NCI-H2081 treated with DMSO at 0.1 percent for 48 hours (cell line): Measurements from ENCODE around the gene PIK3R1.

Experiments used
- DNase-seq: peaks from one replicate; lab custom pipeline; 2025; lab: John Stamatoyannopoulos, UW

Gene PIK3R1

DNA sequence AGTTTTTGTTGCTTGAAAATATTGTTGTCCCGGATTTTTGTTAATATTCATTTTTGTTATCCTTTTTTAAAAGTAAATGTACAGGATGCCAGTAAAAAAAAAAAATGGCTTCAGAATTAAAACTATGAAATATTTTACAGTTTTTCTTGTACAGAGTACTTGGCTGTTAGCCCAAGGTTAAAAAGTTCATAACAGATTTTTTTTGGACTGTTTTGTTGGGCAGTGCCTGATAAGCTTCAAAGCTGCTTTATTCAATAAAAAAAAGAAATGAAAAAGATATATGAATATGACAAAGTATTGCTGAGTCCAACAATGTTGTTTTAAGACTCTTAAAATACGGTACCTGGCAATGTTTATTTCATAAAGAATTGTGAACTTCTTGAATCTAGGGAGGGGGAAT lies 82.9 kb downstream of the PIK3R1 start:
- DNase-seq = no peak

DNA sequence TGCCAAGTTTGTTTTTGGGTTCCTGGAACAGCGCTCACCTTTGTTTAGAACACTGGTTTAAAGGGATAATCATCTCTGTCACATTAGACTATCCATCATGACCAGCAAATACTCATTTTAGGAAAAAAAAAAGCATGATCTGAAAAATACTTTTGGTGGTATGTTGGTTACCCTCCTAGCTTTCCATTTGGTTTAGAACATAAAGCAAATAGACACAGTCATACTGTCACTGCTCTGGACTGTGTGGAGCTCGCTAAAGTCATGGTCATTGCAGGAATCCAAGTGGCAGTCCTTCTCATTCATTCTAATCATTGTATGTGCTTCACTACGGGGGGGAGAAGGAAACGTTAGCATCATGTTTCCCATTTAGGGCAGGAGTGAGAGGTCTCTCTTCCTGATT lies 83.5 kb downstream of the PIK3R1 start:
- no peak for DNase-seq

DNA sequence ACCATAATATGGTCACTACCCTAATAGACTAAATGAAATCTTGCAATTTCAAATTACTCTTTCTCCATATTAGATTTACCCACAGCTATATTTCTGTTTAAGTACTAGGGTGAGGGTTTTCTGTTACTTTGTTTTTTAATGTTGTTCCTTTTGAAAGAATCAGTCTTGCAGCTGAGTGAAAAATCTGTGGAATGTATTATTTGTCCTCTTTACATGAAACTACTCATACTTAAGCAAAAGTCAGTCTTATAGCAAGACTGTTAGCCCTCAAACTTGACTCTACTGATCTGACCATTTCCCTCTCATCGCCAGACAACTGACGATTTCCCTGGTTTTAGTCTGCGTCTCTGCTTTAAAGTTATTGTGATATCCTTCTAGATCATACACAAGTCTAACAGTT lies 84.0 kb downstream of the PIK3R1 start:
- no peak for DNase-seq

DNA sequence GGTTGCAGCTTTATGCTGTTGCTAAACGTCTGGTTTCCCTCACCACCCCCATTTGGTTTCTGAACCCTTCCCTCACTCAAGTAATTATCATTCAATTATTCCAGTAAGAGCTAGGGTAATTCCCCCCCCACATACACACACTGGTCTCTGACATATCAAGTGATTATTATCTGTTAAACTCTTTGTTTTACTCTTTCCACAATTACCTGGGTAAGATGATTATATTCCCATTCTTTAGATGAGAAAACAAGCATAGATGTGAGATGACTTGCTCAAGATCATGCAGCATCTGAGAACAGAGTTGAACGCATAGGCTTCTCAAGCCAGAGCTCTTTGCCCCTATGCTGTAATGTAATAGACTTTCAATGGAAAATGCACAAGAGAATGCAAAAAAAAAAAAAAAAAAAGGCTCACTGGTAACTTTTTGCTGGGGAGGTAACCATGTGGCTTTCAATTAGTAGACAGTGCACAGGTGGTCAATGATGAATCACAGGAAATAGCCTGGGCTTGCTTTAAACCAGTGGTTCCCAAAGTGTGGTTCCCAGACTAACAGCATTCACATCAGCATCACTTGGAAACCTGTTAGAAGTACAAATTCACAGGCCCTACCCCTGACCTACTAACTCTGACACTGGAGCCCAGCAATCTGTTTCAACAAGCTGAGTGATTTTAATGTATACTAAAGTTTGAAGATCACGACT lies 87.6 kb downstream of the PIK3R1 start:
- no peak for DNase-seq

DNA sequence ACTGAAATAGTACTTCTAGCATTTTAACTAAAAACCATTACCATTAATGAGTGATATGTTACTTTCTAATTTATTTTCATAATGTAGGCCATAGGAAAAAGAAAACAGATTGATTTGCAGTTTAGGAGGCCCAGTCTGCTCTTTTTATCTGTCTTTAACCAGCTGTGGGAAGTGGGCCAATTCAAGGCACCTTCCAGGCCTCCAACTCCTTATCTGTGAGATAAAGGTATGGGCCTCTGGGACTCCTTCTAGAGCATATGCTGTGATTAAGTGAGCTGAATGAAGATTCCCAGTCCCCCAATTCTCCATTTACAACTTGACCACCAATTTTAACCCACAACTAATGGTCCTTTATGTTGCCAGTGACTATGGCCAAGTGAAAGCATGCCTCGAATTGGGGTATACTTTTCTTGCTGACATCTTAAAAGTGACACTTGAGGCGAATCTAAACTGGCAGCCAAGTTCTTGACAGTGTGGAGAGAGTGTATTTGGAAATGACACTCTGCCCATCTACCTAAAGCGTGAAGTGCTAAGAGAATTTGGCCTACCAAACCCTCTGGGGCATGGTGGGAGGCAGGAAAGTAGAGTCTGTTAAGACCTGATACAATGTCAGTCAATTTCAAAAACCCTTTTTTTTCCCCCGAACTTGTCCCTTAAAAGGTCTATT lies 88.3 kb downstream of the PIK3R1 start:
- DNase-seq = no peak

DNA sequence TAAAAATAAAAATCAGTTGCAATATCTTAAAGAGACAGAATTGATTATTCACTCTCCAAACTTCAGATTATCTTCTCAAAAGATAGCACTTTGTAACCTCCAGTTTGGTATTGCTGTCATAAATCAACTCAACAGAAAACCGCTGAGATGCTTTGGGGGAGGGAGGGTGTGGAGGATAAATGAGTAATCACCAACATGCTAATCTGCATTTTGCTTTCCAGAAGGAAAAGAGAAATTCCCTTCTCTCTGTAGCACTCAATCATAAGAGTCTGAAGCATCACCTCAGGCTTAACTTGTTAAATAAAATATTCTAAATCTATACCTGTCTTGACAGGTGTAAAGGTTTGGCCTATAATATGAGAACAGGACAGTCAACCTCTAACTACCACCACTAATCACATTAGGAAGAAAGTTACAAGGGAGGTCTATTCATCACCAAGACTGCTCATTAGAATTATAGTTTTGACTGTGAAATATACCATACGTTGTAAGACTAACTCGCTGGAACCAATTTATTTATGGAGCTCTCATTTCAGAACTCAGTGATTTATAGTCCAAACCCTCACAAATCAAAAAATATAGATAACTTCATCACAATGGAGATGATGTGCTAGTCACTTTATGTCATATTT lies 89.0 kb downstream of the PIK3R1 start:
- DNase-seq = no peak

DNA sequence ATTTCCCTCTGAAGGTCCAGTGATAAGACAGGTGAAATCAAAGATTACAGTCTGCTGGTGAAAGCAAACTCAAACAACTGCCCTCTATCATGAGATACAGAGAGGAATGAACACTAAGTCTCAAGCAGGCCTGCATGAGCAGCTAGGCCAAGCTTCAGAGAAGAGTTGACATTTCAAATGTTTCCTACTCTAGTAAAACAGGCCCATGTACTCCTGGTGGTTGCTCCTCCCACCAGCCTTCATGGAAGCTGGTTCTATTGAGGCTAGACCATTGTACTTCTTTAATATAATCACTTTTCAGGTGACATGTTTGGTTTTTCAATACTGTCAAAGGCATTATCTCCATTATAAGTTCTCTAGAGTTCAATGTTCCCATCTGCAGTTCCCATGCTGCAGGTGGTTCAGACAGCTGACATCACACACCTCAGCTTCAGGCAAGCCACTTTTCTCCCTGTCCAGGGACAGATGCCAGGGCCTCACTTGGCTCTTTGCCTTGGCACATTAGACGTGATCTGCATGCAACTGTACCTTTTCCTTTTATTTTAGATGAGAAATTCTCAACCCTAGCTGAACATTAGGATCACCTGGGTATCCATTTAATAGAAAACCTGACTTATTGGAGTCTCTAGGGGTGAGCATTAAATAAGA lies 89.8 kb downstream of the PIK3R1 start:
- DNase-seq = no peak

DNA sequence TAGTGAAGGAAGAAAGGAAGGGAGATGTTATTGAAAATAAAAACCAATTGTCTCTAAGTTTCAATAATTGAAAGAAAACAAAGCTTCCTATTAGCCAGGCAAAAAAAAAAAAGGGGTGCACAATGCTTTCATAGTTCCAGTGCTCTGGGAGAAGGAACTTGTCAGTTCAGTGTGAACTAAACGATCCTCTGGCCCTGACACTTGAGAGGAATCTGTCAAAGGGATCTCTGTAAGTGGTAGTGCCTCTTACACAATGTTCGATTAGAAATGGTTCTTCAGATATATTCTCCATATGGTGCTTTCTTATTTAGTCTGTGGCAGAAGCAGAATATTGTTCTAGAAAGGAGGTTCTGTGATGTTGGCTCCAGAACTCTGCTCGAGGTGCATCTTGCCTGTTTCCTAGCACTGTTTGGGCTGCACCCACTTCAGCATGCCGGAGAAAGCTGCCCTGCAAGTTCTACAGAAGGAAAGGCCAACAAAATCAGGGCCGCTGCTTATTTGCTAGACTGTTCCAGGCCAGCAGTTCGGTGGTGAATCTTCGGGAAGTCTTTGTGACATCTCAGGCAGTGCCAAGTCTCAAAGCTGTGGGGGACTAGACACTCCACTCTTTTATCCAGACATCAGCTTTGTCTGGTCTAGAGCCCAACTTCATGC lies 90.9 kb downstream of the PIK3R1 start:
- DNase-seq = no peak

DNA sequence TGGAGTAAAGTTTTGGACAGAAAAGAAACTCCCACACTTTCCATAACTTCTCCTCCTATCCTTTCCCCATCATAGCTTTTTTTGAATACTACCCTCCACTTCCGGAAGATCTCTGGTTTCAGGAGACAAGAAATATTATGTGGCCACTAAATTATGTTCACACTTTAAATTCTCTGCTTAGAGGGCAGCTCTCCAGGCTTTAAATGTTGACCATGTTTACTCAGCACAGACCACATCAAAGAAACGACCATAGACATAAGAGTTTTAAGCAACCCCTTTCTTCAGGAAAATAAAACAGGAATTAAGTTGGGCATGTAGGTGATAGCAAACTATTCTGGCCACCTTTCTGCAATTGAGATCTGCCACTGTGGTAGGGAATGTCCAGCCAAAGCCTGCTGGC lies 97.8 kb downstream of the PIK3R1 start:
- DNase-seq = no peak

DNA sequence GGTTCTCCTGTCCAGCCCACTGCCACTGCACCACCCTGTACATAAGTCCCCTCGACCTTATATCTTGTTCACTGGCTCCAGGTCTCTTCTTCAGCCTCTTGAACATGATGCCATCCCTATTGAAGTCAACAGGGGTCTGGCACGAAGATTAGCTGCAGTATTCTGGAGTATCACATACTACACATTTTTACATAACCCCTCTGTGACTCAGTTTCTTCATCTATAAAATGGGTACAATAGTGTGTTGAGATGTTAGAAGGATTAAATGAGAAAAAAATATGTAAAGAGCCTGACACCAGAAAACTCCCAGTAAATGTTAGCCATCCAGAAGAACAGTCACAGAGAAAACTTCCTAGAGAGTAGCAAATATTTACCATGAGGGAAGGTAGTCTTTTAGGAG lies 98.9 kb downstream of the PIK3R1 start:
- DNase-seq = no peak

DNA sequence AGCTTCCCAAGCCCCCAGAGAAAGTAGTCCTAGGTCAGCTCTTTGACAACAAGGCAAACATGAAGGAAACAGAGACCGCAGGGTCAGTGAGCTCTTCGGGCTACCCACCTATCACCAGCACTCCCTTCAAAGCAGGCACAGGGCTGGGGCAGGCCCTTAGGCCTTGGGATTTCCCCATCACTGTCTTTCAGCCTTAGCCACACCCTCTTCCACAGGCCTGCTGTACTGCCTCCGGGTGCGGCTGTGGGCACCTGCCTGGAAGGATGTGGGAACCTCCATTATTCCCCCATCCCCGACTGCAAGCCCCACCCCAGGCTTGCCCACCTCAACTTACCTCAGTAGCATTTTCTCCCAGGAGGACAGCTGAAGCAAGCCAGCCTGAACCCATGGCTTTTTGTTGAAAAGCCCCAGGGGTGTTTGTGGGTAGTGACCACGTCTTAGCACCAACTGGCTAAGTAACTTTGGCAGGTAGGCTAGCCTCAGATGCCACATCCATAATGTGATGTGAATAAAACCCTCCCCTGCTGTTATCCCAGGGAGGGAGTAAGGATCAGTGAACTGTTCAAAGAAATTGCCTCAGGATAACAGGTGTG lies 100.2 kb downstream of the PIK3R1 start:
- no peak for DNase-seq

DNA sequence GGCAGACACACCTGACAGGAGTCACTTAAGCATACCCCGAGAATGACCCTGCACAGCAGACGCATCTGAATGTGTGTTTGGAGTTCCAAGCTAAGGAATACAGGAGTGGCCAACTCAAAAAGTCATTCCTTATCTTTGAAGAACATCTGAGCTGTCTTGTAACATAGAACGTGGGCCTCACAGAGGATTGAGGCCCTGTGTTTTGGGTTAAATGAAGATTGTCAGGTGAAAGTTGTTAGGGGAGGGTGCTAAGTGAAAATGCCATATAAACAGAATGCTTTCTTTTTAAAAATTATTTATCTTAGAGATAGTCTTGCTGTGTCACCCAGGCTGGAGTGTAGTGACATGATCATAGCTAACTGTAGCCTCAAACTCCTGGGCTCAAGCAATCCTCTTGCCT lies 100.9 kb downstream of the PIK3R1 start:
- DNase-seq = no peak

DNA sequence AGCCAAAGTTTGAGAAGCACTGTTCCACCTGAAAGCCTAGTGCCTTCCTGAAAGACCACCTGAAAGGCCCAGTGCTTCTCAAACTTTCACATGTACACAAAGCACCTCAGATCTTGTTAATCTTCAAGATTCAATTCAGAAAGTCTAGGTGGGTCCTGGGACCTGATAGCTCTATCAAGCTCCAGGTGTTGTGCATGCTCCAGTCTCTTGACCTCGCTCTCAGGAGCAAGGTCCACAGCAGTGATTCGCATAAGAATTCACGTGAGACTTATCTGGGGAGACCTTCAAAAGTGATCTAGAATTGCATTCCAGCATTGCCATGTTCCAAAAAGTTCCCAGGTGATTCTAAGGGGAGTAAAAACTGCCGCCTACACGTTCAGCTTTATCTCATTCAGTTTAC lies 102.1 kb downstream of the PIK3R1 start:
- no peak for DNase-seq

DNA sequence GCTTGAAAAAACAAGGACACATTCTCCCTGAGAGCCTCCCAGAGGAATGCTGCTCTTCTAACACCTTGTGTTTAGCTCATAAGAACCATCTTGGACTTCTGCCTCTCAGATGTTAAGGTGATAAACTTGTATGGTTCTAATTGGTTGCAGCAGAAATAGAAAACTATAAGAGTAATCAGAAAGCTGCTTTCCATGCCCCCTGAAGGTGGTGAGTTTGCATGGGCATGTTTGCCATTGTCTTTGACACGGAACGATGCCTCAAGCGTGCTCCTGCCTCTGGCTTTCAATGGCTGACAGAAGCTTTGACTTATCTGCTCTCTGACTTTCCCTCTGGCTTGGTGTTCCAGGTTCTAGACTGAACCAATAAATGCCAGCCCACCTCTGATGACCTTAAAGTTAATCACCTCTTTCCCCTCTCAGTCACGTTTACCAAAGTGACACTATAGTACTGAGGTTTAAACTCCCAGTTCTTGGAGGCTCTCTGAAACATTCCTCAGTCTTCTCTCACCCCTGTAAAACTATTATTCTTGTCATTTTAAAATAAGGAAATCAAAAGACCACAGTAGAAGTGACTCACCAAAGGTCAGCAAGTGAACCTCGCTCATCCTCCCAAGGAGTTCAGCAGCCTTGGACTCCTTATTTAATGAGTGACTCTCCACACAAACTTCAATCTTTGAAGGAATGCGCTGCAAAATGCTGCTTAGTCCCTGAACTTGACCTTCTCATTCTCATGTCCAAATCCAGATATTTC lies 103.6 kb downstream of the PIK3R1 start:
- no peak for DNase-seq

DNA sequence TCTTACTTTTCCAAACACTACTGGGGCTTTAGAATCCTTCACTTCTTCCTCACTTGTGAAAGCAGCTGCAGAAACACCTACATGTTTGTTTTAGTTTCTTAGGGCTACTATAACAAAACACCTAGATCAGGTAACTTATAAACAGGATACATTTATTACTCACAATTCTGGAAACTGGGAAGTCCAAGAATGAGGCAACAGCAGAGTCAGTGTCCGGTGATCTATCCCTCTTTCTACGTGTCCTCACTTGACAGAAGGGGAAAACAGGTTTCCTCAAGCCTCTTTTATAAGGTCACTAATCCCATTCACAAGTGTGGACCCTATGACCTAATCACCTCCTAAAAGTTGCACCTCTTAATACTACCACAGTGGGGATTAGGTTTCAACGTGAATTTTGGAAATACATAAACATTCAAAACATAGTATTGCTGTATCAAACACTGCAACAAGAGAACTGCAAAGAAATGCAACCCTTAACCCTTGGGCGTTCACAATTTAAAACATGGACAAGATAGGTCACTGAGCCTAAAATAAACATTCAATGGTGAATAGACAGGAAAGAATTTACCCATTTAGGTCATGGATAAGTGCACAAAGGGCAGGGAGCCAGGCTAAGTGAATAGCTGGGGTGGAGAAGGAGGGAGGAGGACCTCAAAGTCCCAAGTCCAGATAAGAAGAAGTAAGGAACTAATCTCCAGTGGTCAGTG lies 104.3 kb downstream of the PIK3R1 start:
- DNase-seq = no peak

DNA sequence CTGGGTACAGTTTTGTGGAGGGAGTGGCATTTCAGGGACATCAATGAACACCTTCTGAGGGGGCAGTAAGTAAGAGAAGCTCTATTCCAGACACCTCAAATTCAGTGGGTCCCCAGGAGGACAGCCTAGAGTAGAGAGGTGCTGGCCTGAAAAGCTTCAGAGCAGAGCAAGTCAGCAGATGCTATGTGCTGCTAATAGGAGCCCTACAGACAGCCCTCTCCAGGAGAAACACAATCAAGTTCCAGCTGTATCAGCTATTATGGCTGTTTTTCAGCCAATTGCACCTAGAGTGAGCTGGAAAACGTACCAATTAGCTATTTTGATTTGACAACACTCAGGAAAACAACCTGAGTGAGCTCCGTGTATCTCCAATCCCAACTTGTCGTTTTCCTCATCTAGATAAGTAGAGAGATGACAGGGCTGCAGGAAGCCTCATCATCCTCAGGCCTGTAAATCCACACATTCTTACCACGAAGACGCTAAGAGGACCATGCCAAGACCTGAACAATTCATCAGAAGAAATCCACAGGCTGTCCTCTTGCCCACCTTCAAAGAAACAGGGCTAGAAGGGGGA lies 104.9 kb downstream of the PIK3R1 start:
- DNase-seq = no peak

DNA sequence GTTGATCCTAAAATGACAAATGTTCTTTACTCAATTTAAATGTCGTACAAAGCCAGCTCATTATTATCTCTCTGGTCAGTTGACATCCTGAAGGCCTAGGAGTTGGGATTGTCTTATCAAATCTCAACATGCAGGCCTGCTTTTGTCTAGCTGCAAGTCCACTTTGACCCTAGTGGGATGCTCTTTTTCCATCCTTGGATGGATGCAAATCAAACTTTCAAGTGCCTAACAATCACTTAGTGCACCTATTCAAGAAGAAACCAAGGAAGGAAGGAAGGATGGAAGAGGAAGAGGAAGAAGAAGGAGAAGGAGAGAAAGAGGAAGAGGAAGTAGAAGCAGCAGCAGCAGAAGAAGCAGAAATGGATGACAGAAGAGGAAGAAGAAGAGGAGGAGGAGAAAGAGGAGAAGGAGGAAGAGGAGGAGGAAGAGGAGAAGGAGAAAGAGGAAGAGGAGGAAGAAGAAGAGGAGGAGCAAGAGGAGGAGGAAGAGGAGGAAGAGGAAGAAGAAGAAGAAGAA lies 109.6 kb downstream of the PIK3R1 start:
- no peak for DNase-seq

DNA sequence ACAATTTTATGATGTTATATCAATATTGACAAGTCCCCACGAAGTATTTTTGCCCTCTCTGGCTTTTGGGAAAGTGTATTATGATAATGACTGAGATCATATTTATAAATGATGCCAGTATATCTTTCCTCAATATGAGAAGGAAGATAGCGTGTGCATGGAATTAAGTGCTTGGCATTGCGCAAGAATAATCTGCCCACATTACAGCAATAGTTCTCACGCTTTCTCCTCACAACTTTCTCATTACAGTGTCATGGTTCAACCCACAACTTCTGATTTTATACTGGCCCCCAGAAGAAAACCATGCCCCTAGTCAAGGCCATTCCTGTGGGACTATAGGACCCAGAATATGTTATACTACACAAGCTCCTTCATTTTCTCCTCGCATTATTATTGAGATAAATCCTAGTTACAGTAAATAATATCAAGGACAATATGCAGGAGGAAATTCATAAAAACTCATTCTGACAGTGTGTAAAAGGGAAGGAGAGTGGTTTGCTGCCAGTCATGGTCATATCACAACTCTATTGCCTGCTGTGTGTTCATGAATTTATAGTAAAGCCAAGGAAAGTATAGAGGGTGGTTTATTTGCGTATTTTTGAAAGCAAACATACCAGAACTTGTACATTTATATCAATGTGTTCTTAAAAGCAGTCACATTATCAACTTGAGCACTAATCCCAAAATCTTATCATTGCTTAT lies 114.1 kb downstream of the PIK3R1 start:
- no peak for DNase-seq

DNA sequence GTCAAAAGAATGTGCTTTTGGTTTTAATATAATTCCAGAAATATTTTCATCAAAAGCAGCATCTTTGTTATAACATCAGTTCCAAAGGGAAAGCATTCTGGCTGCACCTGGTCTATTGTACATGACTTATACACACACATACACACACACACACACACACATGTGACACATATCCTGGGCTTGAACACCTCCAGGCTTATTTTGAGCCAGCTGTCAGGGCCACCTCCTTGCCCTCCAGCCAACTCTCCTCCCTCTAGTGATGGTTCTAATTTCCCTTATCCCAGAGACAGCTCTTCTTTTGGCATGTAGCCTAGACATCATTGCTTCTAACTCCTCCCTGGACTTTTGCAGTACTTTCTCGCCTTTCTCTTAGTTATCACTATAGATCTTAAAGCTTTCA lies 115.0 kb downstream of the PIK3R1 start:
- no peak for DNase-seq
